KMS-11 (cell line): ENCODE results near the gene CHMP4A.

Experiments
- H2AFZ ChIP-seq: fragments of 200-600 bp; sonication (generic); 2 replicates; pipeline ENCODE4 v1.6.1; 2016; ENCODE audit warnings: antibody characterized with exemption, mixed run types, low read depth
- H3K27ac ChIP-seq: fragments of 200-600 bp; sonication (generic); 2 replicates; pipeline ENCODE4 v1.6.1; 2016; ENCODE audit warnings: mild to moderate bottlenecking, mixed run types
- H3K27me3 ChIP-seq: fragments of 200-600 bp; sonication (generic); 2 replicates; pipeline ENCODE4 v1.6.1; 2017; ENCODE audit warnings: mild to moderate bottlenecking, low read depth, mixed run types, moderate library complexity; ENCODE audit not compliant: insufficient read depth
- H3K36me3 ChIP-seq: fragments of 200-600 bp; sonication (generic); 2 replicates; pipeline ENCODE4 v1.6.1; 2017; ENCODE audit warnings: mild to moderate bottlenecking, mixed run types; ENCODE audit not compliant: insufficient read depth
- H3K4me1 ChIP-seq: fragments of 200-600 bp; sonication (generic); 2 replicates; pipeline ENCODE4 v1.6.1; 2016; ENCODE audit warnings: mild to moderate bottlenecking, low read depth, mixed run types; ENCODE audit not compliant: poor library complexity, severe bottlenecking
- H3K4me2 ChIP-seq: fragments of 200-600 bp; sonication (generic); 2 replicates; pipeline ENCODE4 v1.7.0; 2016; ENCODE audit warnings: mild to moderate bottlenecking, mixed run types
- H3K4me3 ChIP-seq: fragments of 200-600 bp; sonication (generic); IDR thresholded peaks from 2 replicates; pipeline ENCODE4 v1.6.1; 2017; ENCODE audit warnings: low read depth, low read length, mixed read lengths; ENCODE audit not compliant: insufficient read depth
- H3K79me2 ChIP-seq: fragments of 200-600 bp; sonication (generic); 2 replicates; pipeline ENCODE4 v1.6.1; 2016; ENCODE audit warnings: low read depth, mixed run types; ENCODE audit not compliant: insufficient read depth
- H3K9ac ChIP-seq: fragments of 200-600 bp; sonication (generic); 2 replicates; pipeline ENCODE4 v1.6.1; 2016; ENCODE audit warnings: mild to moderate bottlenecking, mixed run types
- H4K20me1 ChIP-seq: fragments of 200-600 bp; sonication (generic); 2 replicates; pipeline ENCODE4 v1.6.1; 2016; ENCODE audit warnings: mild to moderate bottlenecking, mixed run types; ENCODE audit not compliant: insufficient read depth
- TF ChIP-seq, protein P1 (sequence below): fragments of 200-600 bp; sonication (generic); conservative IDR thresholded peaks from 2 replicates; pipeline ENCODE4 v1.6.1; 2017; ENCODE audit warnings: low read depth, mild to moderate bottlenecking, antibody characterized with exemption, low read length, moderate library complexity, mixed read lengths

The CHMP4A gene

DNA sequence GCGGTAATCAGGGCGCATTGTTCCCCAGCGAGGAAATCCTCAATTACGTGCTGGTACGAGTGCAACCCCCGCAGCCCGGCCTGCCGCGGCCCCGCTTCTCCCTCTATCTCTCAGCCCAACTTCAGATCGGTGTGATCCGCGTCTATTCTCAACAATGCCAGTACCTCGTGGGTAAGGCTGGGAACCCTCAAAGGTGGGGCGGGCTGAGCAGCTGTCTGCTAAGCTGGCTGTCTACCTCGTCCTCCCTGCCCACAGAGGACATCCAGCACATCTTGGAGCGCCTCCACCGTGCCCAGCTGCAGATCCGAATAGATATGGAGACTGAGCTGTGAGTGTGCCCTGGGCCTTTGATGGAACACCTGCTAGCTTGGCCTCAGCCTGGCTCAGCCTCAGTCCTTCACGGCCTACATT, 40.4 kb downstream of the CHMP4A start:
- peaks cover 1% of the 10 kb centered on the region for H3K4me1 ChIP-seq
- no peak overlapping the region for H3K9ac ChIP-seq
- H3K27ac ChIP-seq, result no peak overlapping the region
- H4K20me1 ChIP-seq, result no peaks in the 10 kb centered on the region
- H3K79me2 ChIP-seq, result no peaks in the 10 kb centered on the region
- no peak overlapping the region for H2AFZ ChIP-seq
- no peak overlapping the region for H3K4me2 ChIP-seq
- no peaks in the 10 kb centered on the region for H3K27me3 ChIP-seq
- TF ChIP-seq, protein P1, sequence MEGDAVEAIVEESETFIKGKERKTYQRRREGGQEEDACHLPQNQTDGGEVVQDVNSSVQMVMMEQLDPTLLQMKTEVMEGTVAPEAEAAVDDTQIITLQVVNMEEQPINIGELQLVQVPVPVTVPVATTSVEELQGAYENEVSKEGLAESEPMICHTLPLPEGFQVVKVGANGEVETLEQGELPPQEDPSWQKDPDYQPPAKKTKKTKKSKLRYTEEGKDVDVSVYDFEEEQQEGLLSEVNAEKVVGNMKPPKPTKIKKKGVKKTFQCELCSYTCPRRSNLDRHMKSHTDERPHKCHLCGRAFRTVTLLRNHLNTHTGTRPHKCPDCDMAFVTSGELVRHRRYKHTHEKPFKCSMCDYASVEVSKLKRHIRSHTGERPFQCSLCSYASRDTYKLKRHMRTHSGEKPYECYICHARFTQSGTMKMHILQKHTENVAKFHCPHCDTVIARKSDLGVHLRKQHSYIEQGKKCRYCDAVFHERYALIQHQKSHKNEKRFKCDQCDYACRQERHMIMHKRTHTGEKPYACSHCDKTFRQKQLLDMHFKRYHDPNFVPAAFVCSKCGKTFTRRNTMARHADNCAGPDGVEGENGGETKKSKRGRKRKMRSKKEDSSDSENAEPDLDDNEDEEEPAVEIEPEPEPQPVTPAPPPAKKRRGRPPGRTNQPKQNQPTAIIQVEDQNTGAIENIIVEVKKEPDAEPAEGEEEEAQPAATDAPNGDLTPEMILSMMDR, result no peak
- H3K36me3 ChIP-seq, result no peaks in the 10 kb centered on the region
- no peak overlapping the region for H3K4me3 ChIP-seq

DNA sequence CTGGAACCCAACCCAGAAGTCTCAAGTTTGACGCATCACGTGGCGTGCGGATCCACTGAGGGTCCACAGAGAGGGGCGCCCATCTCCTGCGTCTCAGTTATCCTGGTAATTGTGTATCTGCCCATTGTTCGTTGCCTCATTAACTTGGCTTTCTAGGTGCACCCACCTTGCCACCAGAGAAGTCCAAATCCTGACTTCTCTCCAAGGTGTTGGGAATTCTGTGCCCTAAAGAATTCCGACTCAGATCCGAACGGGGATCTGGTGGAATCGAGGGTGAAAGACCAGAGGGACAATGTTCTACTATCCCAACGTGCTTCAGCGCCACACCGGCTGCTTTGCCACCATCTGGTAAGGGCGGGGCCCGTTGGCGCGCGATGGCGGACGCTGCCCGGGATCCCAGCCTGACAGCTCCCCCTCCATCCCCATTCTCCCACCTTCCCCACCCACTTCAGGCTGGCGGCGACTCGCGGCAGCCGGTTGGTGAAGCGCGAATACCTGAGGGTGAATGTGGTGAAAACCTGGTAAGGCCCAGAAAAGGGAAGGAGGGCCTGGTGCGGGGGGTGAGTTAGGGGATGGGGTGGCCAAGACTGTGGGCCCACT, 40.9 kb downstream of the CHMP4A start:
- Histone ChIP-seq H3K36me3 (no peaks in the 10 kb centered on the region), H3K4me2 (no peak overlapping the region), H4K20me1 (no peaks in the 10 kb centered on the region), H3K4me1 (peaks cover 6% of the 10 kb centered on the region), H2AFZ (no peak overlapping the region), H3K27me3 (no peaks in the 10 kb centered on the region), H3K79me2 (no peaks in the 10 kb centered on the region), H3K9ac (no peak overlapping the region), H3K4me3 (no peak overlapping the region), H3K27ac (no peak overlapping the region)
- TF ChIP-seq, protein P1, result no peak

DNA sequence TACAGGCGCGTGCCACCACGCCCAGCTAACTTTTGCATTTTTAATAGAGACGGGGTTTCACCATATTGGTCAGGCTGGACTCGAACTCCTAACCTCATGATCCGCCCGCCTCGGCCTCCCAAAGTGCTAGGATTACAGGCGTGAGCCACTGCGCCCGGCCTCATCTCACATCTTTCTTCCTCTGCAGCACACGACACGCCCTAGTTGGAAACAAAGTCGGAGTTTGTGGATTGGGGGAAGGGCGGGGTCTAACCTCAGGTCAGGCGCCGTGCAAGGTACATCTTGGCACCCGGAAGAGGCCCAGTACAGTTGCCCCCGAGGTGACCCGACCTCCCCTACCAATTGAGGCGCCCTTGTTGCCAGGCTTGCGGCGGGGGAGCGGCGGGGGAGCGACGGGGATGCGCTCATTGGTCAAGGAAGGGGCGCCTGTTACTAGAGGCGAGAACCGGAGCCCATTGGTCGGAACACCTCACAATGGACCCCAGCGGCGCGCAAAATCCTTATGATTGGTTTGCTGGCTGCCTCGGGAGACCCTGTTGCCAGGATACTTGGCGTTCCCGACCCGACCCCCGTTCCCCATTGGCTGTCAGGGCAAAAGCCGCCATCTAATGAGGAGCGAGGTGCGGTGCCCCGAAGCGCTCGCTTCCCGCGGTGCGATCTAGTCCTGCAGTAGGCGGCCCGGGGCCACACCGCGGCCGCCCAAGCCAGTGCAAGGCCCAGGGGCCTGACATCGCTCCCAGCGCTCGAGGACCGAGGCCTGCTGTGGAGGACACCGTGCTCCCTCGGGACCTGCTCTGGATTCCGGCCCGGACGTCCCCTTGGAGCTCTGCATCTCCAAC, 41.6 kb downstream of the CHMP4A start, which contains the start of gene REC8:
Gene REC8, plus strand, starts transcription at position 659 of the 839 bp plus-strand sequence. CDS start 473 bp downstream, outside the sequence.
- Histone ChIP-seq H3K36me3 (no peaks in the 10 kb centered on the region), H3K27me3 (no peaks in the 10 kb centered on the region), H3K4me1 (peaks cover 8% of the 10 kb centered on the region), H3K4me3 (no peak within 1 kb of the TSS), H3K9ac (no peak within 1 kb of the TSS), H4K20me1 (no peaks in the 10 kb centered on the region), H3K79me2 (no peaks in the 10 kb centered on the region), H3K27ac (no peak within 1 kb of the TSS), H2AFZ (no peak within 1 kb of the TSS), H3K4me2 (no peak within 1 kb of the TSS)
- TF ChIP-seq, protein P1, result no peak

DNA sequence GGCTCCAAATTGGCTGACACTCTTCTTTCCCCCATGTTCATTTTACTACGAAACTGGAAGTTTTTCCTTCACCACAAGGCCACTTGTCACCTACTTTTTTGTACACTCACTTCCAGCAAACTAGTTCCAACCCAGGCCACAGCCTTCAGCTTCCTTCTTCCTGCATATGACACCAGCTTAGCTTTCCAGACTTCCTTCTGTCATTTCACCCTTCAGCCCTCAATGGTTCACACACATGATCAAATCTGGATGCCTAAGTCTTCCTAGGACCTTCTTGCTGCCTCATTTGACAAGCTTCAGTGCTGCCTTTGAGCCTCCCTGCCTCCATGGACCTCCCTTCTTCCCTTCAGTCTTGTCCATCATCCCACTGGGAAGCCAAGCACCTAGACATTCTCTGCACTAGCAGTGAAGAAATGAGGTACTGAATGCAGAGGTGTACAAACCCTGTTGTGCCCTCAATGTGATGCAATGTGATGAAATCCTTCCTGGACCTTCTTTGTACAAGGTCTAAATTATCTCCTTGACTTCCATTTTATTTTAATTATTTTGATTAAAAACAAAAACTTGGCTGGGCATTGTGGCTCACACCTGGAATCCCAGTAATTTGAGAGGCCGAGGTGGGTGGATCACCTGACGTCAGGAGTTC, 45.7 kb downstream of the CHMP4A start:
- Histone ChIP-seq H3K9ac (no peak overlapping the region), H3K79me2 (no peaks in the 10 kb centered on the region), H2AFZ (no peak overlapping the region), H3K4me3 (no peak overlapping the region), H4K20me1 (no peaks in the 10 kb centered on the region), H3K27ac (no peak overlapping the region), H3K4me2 (no peak overlapping the region), H3K36me3 (no peaks in the 10 kb centered on the region), H3K27me3 (no peaks in the 10 kb centered on the region), H3K4me1 (peaks cover 8% of the 10 kb centered on the region)
- TF ChIP-seq, protein P1, result no peak
